Measurements from ENCODE around the gene AMPH. TPM values are rescaled to one million over a fixed set of nuclear protein-coding genes. Genes with fewer than 3 reads are reported as not detected.

AMPH gene
- not detected for total RNA-seq

GRCh38 chr7:38630720-38631673, at the start of gene AMPH:
Gene AMPH, minus strand, starts transcription at chr7:38631373. Its CDS starts 22 bp downstream, at chr7:38631351.
- no peak for DNase-seq (ENCODE audit: low spot score)
- H3K9me3 Mint-ChIP-seq: no peaks in the 10 kb centered on the region
- H3K4me1 Mint-ChIP-seq (ENCODE audit: low read depth in 2 of 2): no peaks in the 10 kb centered on the region
- H3K36me3 Mint-ChIP-seq: no peaks in the 10 kb centered on the region
- peaks cover 36 to 48% of the 10 kb centered on the region in 2 donors for H3K27me3 Mint-ChIP-seq
- peak; percentile 54 to 70 for ATAC-seq
- no peak within 1 kb of the TSS for H3K27ac Mint-ChIP-seq
- H3K4me3 Mint-ChIP-seq: peak within 1 kb of the TSS; percentile 24

DNA sequence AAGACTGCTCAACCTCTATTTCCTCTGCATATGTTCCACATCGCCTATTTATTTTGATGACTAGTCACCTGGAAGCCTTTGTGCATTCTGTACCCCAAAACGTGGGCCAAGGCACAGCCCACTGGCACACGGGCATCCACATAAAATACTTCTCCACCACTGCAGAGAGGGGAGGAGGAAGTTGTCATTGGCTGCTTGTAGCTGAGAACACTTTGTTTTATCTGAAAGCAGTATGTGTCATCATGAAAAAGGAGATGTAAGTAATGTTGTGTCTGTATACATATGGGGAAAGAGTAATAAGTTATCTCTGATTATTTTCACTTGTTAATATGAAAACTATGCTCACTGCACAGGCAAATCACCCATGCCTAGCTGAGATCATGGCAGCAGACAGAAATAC, 48.2 kb upstream of the AMPH start:
- H3K4me3 Mint-ChIP-seq: no peak overlapping the region
- H3K27me3 Mint-ChIP-seq: peaks cover 15 to 26% of the 10 kb centered on the region in 2 donors
- ATAC-seq (no peak), DNase-seq (ENCODE audit: low spot score) (no peak)
- H3K36me3 Mint-ChIP-seq: no peaks in the 10 kb centered on the region
- H3K9me3 Mint-ChIP-seq: no peaks in the 10 kb centered on the region
- no peaks in the 10 kb centered on the region for H3K4me1 Mint-ChIP-seq (ENCODE audit: low read depth in 2 of 2)
- no peak overlapping the region for H3K27ac Mint-ChIP-seq

DNA sequence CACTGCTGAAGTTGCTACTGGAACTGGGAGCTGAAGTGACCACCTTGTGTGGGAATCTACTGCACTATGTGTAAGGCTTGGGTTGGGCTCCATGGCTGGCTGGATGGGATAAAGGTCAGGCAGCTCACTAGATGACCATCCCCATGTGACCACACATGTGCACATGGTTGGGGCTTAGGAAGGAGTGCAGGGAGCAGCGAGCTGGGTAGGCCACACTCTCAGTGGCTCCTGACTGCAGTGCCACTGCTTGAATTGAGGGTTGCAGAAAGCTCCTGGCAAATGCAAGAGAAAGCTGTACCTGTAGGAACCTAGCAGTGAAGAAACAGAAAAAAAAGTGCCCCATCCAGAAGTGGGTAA, 47.5 kb upstream of the AMPH start:
- Mint-ChIP-seq H3K27ac (no peak overlapping the region), H3K4me3 (no peak overlapping the region), H3K27me3 (peaks cover 16 to 32% of the 10 kb centered on the region in 2 donors), H3K9me3 (no peaks in the 10 kb centered on the region), H3K36me3 (no peaks in the 10 kb centered on the region), H3K4me1 (ENCODE audit: low read depth in 2 of 2) (no peaks in the 10 kb centered on the region)
- ATAC-seq (peak in 1 of 2 donors; percentile 53), DNase-seq (ENCODE audit: low spot score) (no peak)

DNA sequence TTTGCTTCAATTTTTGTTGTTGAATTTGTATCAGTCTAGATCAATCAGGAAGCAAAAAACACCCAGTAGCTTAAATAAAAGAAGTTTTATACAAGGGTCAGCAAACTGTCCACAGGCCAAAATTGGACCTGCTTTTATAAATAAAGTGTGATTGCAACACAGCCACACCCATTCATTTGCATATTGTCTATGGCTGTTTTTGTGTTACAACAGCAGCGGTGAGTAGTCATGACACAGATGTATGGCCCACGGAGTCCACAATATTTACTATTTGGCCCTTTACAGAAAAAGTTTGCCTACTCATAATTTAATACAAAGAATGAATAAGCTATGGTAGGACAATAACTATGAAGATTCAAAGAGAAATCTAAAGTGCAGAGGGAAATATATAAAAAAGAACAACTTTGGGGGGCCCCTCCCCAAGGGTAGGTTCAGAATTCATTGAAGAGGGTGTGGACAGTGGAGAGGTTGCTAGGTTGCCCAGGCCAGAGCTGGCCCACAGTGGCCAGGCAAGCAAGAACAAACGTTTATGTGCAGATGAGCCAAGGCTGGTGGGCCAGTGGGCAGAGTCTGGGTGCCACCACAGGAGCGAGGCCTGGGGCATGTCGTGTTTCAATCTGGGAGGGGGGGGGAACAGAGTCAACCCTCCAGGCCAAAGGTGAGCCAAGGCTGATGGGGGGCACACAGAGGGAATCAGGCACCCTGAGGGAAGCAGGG, 47.0 kb upstream of the AMPH start:
- Mint-ChIP-seq H3K36me3 (no peaks in the 10 kb centered on the region), H3K27ac (no peak overlapping the region), H3K4me1 (ENCODE audit: low read depth in 2 of 2) (no peaks in the 10 kb centered on the region), H3K9me3 (no peaks in the 10 kb centered on the region), H3K27me3 (peaks cover 16 to 34% of the 10 kb centered on the region in 2 donors), H3K4me3 (no peak overlapping the region)
- no peak for DNase-seq (ENCODE audit: low spot score)
- peak in 1 of 2 donors; percentile 53 for ATAC-seq

DNA sequence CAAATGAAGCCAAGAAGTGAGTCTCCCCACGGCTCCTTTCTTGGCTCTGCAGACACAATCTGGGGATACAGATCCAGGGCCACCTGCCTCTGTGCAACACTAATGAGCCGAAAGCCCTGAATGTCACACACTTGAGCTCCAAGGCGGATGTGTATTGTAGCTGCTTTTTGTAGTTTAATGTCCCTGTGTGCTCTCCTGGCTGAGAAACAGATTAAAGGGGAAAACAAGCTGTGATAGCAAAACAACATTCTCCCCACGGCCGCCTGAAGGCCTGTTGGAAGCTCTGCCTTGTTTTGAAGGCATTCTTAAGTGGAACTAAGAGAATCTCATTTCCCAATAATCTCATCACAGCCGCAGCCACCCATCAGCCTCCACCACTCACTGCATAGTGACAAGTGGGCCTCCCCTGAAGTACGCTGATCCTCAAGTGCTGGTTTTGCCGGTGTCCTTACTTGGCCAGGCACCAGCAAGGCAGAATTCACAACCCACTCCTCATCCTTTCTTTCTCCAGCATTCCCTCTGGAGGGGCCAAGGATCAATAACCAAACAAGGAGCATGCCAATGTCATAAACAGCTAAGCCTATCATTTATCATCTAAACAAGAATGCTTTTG, 44.4 kb upstream of the AMPH start:
- ATAC-seq (no peak), DNase-seq (ENCODE audit: low spot score) (no peak)
- H3K9me3 Mint-ChIP-seq: no peaks in the 10 kb centered on the region
- no peaks in the 10 kb centered on the region for H3K36me3 Mint-ChIP-seq
- no peaks in the 10 kb centered on the region for H3K4me1 Mint-ChIP-seq (ENCODE audit: low read depth in 2 of 2)
- peaks cover 18 to 36% of the 10 kb centered on the region in 2 donors for H3K27me3 Mint-ChIP-seq
- H3K27ac Mint-ChIP-seq: no peak overlapping the region
- no peak overlapping the region for H3K4me3 Mint-ChIP-seq

DNA sequence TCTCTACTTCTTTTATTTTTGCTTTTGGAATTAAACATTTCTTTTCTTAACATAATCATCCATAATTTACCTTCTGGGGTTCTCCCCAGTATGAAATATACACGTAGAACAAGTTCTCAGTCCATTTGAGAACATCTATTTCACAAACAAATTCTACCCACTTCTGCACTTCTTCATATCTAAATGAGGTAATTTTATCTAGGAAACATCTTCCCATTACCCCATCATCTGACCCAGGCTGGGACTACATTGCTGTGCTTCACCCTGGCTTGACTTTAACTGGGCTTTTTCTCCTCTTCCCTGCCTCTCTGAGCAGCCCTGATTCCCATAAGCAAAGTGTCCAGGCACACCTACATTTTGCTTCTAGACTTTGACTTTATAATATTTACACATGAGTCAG, 43.3 kb upstream of the AMPH start:
- H3K27ac Mint-ChIP-seq: no peak overlapping the region
- H3K9me3 Mint-ChIP-seq: no peaks in the 10 kb centered on the region
- H3K36me3 Mint-ChIP-seq: no peaks in the 10 kb centered on the region
- no peak overlapping the region for H3K4me3 Mint-ChIP-seq
- H3K4me1 Mint-ChIP-seq (ENCODE audit: low read depth in 2 of 2): no peaks in the 10 kb centered on the region
- peaks cover 17 to 32% of the 10 kb centered on the region in 2 donors for H3K27me3 Mint-ChIP-seq
- ATAC-seq (no peak), DNase-seq (ENCODE audit: low spot score) (no peak)

GRCh38 chr7:38673795-38674194, 42.6 kb upstream of the AMPH start:
- Mint-ChIP-seq H3K4me1 (ENCODE audit: low read depth in 2 of 2) (no peaks in the 10 kb centered on the region), H3K27ac (no peak overlapping the region), H3K9me3 (no peaks in the 10 kb centered on the region), H3K27me3 (peaks cover 22 to 39% of the 10 kb centered on the region in 2 donors), H3K4me3 (no peak overlapping the region), H3K36me3 (no peaks in the 10 kb centered on the region)
- ATAC-seq: no peak
- DNase-seq (ENCODE audit: low spot score): no peak

DNA sequence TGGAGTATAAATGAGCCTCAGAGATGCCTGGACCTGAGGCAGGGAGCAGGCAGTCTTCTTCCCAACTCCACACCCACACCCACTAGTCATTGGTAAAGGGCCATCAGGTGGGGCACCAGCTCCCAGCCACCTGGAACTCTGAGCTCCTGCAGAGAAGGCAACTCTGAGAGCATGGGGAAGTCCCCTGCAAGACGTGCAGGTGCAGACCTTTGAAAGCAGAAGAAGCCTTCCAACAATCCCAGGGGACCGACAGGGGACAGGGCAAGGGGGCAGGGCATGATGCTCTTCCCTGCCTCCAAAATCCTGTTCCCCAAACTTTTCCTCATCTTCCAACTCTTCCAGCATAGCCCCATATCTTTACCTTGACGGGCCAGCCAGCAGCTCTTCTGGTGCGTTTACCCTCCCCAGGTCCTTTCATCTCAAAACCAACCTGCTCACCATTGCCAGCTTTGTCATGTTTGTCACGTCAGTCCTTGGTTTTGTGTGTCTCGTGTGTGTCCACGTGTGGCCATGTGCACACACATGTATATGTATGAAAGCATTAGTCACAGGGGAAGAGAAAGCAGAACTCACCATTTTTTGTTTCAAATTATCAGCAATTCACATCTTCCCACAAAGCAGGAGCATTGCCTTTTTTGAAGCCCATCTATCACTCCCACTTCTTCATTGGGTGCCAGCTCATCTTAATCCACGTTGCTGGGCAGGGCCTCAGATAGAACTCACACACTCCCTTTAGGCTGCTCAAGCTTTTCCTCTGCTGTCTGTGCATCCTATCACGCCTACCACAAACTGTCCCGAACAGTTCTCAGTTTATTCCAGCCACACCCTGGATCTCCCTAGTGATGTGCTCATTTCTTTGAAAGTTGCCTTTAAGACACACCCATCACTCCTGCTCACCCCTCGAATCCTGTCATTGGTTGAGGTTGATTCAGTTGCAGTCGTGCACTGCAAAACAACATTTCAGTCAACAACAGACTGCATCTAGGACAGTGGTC, 41.0 kb upstream of the AMPH start:
- no peak for ATAC-seq
- no peaks in the 10 kb centered on the region for H3K4me1 Mint-ChIP-seq (ENCODE audit: low read depth in 2 of 2)

GRCh38 chr7:38669965-38670520, 38.9 kb upstream of the AMPH start:
- Mint-ChIP-seq H3K36me3 (no peaks in the 10 kb centered on the region), H3K4me3 (no peak overlapping the region), H3K27me3 (peaks cover 23 to 45% of the 10 kb centered on the region in 2 donors), H3K27ac (no peak overlapping the region), H3K9me3 (no peaks in the 10 kb centered on the region), H3K4me1 (ENCODE audit: low read depth in 2 of 2) (no peaks in the 10 kb centered on the region)
- ATAC-seq (no peak), DNase-seq (ENCODE audit: low spot score) (no peak)

More for the DNA sequence above, 41.0 kb upstream of the AMPH start:
- Mint-ChIP-seq H3K9me3 (no peaks in the 10 kb centered on the region), H3K27ac (no peak overlapping the region), H3K4me3 (no peak overlapping the region), H3K36me3 (no peaks in the 10 kb centered on the region), H3K27me3 (peaks cover 23 to 44% of the 10 kb centered on the region in 2 donors)
- no peak for DNase-seq (ENCODE audit: low spot score)

- no peak for DNase-seq (ENCODE audit: low spot score)
- Mint-ChIP-seq H3K27me3 (peaks cover 37 to 63% of the 10 kb centered on the region in 2 donors), H3K4me3 (no peak overlapping the region), H3K4me1 (ENCODE audit: low read depth in 2 of 2) (no peaks in the 10 kb centered on the region), H3K27ac (no peak overlapping the region), H3K9me3 (no peaks in the 10 kb centered on the region), H3K36me3 (no peaks in the 10 kb centered on the region)
- ATAC-seq: no peak
These were observed 33.8 kb upstream of the AMPH start for GRCh38 chr7:38664972-38665371.

- no peak for DNase-seq (ENCODE audit: low spot score)
- Mint-ChIP-seq H3K4me1 (ENCODE audit: low read depth in 2 of 2) (no peaks in the 10 kb centered on the region), H3K9me3 (no peaks in the 10 kb centered on the region), H3K27me3 (peaks cover 34 to 59% of the 10 kb centered on the region in 2 donors), H3K27ac (no peak overlapping the region), H3K36me3 (no peaks in the 10 kb centered on the region), H3K4me3 (no peak overlapping the region)
- peak; percentile 52 to 75 for ATAC-seq
These were observed 29.4 kb upstream of the AMPH start for GRCh38 chr7:38660427-38661099.

DNA sequence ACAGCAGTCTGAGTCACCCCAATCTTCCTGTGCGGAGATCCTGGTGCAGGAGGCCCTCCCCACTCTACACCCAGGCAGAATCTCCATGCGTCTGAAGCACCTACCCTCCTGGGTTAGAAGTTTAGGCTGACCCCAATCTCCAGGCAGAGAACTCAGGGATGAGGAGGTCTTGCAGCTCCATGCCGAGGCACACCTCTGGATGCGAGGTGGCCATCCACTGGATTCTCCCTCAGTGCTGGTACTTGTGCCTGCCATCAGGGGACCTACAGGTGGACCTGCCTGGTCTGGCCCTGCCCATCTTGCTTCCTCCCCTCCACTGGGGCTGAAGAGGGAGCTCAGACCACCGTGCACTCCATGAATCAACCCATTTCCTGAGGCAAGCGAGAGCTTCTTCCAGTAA, 28.8 kb upstream of the AMPH start:
- Mint-ChIP-seq H3K27ac (no peak overlapping the region), H3K9me3 (no peaks in the 10 kb centered on the region), H3K4me3 (no peak overlapping the region), H3K27me3 (peaks cover 33 to 56% of the 10 kb centered on the region in 2 donors), H3K4me1 (ENCODE audit: low read depth in 2 of 2) (no peaks in the 10 kb centered on the region), H3K36me3 (no peaks in the 10 kb centered on the region)
- ATAC-seq (no peak), DNase-seq (ENCODE audit: low spot score) (no peak)
